IPS-18c (cell line): ENCODE results near the gene TPO.
"Not testable (repeated sequence)": the region's sequence is repeated elsewhere in the genome, so short reads cannot be mapped to it uniquely, and the experiment has no call there.

Source experiments
- H3K4me3 ChIP-seq: 2 replicates; pipeline ENCODE4 v1.7.0; 2013; ENCODE audit warnings: low read depth, mild to moderate bottlenecking, low read length, moderate library complexity; ENCODE audit not compliant: insufficient read depth
- H3K9me3 ChIP-seq: one replicate; pipeline ENCODE4 v1.6.1; 2013; ENCODE audit warnings: mild to moderate bottlenecking, low read length, moderate library complexity; ENCODE audit not compliant: control insufficient read depth, insufficient read depth

The TPO gene

DNA sequence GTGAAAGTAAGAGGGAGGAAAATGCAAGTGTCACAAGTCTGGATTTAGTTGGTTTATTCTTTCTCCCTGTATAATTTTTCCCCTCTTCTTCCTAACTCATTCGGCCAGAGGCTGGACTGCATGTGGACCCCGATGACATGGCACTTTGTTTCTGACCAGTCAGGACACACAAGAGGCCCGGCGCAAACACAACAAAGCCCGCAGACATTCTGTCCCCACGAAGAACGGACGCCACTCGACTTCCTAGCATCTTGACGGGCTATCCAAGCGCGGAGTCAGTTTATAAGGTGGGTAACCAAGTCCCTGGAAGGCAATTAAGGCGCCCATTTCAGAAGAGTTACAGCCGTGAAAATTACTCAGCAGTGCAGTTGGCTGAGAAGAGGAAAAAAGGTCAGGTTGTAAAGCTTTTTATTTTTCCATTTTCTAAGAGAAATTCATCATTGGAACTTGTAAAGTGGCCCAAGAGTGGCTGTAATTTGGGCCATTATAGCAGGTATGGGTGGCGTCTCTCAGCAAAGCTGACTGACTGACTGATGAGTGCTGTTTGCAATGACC lies at the start of gene TPO:
TPO (plus strand) TSS at position 308 of the 555 bp plus-strand sequence. CDS start 946 bp downstream, outside the sequence.
- H3K9me3 ChIP-seq, result no peaks in the 10 kb centered on the region
- no peak within 1 kb of the TSS for H3K4me3 ChIP-seq

DNA sequence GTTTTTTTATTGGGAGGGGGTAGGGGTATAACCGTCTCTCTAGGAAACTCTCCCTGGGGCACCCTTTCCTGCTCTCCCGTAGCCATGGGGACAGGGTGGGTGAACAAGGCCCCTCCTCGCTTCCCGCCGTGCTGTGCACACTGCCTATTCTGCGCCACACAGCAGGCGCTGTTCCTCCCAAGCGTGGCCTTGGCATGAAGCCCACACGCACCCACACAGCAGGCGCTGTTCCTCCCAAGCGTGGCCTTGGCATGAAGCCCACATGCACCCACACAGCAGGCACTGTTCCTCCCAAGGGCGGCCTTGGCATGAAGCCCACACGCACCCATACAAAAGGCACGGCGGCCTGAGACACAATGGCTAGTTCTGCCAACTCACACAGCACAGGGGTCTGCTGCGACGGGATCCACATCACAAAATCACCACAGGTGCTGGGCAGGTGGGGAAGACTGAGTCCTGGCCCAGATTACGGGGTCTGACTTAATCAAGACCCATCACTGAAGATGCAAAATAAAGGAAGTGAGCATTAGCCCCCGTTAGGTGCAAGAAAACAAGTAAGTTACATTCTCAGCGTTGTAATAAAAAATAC lies 46.6 kb upstream of the TPO start:
- Histone ChIP-seq H3K9me3 (no peaks in the 10 kb centered on the region), H3K4me3 (no peak overlapping the region)

DNA sequence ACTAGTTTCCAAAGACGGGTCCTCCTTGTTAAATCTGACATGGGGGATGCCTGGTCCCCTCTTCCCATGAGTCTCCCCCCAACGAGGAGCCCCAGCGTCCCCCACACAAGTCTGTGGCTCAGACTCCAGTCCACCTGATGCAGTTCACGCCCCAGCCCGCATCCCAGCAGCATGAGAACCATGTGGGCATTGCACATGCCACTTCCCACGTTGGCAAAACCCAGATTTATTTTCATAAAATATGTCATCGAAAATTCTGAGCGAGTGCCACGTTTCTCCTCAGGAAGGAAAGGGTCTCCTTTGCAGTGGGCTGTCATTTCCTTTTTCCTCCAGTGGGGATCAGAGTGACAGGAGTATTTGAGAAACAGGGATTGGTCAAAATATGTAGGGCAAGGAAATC lies 45.7 kb upstream of the TPO start:
- Histone ChIP-seq H3K4me3 (no peak overlapping the region), H3K9me3 (no peaks in the 10 kb centered on the region)

DNA sequence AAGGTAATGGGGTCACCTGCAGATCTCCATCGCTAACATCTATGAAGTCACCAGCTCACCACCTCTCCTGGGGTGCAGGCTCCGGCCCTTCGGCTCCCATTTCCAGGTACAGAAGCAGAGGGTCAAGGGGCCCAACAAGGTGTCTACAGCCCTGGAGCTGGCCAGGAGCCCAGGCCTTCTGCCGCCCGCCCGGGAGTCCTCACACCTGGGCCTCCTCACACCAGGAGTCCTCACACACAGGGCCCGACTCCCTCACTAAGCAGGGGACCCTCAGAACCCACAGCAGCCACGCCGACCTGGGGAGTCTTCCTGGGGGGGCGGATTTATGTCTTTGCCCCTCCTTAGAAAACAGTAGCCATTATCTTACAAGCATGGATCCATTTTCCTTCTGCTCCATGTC lies 43.4 kb upstream of the TPO start:
- H3K9me3 ChIP-seq, result no peaks in the 10 kb centered on the region
- H3K4me3 ChIP-seq, result no peak overlapping the region

DNA sequence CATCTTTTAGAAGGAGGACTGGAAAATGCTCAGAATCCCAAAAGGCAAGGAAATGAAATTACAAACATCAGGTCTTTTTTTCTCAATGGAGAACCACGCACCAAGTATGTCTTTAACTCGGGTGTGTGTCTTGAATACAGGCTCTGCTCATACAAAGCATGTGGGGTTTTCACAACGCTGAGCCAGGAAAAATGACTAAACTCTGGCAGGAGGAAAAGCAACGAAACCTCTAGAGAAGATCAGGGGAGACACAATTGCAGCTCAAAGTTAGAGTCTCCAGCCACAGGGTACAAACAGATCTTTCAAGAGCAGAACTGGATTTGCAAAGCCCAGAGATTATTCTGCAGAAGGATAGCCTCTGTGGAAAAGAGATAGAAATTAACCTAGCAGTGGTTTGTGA lies 42.8 kb upstream of the TPO start:
- no peak overlapping the region for H3K4me3 ChIP-seq
- no peaks in the 10 kb centered on the region for H3K9me3 ChIP-seq

DNA sequence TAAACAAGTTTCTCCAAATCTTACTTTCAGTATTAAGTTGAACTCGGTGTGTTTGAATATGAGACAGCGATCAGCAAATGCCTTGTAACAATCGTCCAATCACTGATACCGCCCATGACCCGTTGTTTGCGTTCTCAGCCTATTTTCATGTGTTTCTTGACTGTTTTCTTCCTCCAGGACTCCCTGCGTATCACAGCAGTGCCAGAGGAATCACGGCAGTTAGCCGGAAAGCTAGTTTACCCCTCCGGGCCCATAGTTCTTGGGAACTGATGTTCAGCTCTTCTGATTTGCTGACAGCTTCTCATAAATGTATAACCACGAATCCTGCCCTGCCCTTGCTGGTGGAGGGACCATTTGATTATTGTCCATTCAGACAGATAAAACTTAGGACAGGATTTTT lies 42.2 kb upstream of the TPO start:
- H3K4me3 ChIP-seq, result no peak overlapping the region

DNA sequence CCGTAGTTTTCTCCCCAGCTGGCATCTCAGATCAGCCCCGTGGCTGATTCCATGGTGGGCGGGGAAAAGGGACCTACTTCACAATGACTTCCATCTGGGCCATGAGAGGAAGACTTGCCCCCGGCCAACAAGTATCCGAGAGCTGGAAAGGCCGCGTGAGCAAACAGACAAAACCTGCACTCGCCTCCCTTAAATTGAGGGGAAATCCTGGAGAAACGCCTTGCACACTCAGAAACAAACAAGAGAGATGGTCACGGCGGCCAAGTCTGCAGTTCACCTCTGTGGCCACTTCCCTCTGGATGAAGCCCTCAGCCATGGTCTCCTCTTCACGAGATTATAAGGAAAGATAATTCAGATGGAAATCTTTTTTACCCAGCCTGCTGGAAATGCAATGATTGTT lies 39.4 kb upstream of the TPO start:
- Histone ChIP-seq H3K9me3 (no peaks in the 10 kb centered on the region), H3K4me3 (no peak overlapping the region)

More for the DNA sequence above, 42.2 kb upstream of the TPO start:
- H3K9me3 ChIP-seq, result no peaks in the 10 kb centered on the region

DNA sequence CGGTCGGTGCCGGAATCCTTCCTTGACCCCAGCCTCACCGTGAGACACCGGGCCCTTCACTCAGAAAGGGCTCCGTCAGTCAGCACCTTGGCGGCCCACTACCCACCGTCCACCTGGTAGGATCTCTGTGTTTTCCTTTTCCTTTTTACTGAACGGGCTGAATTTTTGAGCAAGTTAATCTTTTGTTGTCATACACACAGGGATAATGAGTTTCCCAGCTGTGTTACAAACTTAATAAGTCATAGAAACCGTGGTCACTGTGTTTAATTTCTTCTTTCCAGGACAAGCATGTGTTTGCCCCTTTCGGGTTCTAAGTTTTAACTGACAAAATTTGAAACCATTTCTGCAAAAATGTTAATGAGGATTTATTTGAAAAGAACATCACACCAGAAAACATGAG lies 39.0 kb upstream of the TPO start:
- Histone ChIP-seq H3K4me3 (no peak overlapping the region), H3K9me3 (no peaks in the 10 kb centered on the region)

DNA sequence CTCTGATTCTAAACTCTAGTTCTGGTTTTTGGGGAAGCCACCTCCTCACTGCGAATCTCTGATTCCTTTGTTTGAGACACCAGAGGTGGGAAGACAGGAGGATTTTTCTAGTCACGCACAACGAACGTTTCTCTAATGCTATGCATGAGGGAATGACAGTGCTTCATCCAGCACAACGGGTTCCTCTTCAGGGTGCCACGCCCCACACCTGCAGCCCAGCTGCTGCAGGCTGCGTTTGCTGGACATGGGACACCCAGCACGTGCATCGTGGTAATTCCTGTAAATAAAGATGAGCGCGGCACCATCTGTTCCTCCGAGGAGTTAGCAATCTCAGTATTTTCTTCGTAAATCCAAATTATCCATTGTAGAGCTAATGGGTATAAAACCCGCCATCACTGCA lies 37.5 kb upstream of the TPO start:
- Histone ChIP-seq H3K4me3 (no peak overlapping the region), H3K9me3 (no peaks in the 10 kb centered on the region)

DNA sequence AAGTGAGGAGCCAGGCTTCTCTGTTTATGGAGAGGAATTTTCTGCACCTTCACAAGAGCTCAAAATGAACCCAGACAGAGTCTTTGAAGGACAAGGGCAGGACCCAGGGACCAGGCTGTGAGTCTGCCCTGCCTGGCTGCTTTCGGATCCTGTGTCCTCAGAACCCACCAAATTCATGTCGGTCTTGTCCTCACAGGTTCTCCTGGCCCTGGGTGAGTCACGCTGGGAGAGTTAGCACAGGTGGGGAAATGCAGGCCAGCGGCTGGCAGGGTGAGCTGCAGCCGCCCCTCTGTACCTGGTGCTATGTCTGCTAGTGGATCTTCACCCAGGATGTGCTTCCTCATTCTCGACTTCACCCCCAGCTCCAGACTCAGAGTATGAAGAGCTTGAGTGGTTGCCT lies 35.8 kb upstream of the TPO start:
- Histone ChIP-seq H3K4me3 (no peak overlapping the region), H3K9me3 (no peaks in the 10 kb centered on the region)

DNA sequence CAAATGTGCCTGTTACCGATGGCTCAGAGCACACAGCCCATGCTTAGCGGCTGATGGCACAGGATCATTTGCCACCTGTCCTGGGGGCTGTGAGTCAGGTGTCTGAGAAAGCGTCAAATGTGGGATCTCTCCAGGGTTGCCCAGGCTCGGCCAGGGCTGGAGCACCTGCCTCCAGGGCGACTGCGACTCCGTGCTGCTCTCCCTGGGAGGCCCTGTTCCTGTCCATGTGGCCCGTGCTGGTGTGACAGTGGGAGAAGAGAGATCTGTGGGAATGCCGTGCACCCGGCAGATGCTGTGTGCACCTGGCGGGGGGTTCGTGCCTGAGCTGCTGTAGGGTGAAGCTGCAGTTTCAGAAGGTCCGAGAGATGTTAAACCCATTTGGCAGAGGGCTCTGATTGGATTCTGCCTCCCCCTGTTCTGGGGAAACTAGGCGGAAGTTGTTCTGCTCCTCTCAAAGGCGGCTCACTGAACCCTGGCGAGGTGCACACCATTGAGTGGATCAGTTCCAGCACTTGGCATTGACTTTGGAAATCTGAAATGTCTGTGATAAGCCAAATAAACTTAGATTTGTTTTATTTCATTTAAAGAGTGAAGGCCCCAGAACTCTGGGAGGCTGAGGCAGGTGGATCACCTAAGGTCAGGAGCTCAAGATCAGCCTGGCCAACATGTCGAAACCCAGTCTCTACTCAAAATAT lies 34.7 kb upstream of the TPO start:
- H3K4me3 ChIP-seq, result no peak overlapping the region
- H3K9me3 ChIP-seq, result no peaks in the 10 kb centered on the region

DNA sequence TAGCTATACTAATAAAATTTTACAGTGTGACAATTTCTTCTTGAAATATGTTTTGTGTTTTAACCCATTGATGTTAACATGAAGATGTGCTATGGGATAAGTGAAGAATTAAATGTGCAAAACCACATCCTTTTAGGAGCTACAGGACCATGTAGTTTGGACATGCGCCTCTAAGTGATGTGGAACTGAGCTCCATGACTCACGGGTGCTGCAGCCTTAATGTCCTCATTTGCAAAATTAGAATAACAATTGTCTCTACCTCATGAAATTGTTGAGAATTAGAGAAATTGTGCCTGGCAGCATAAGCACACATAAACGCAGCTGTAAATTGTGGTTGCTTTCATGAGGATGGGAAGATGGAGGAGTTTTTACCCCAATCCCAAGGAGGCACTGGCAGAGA lies 31.6 kb upstream of the TPO start:
- no peak overlapping the region for H3K4me3 ChIP-seq
- H3K9me3 ChIP-seq, result no peaks in the 10 kb centered on the region

DNA sequence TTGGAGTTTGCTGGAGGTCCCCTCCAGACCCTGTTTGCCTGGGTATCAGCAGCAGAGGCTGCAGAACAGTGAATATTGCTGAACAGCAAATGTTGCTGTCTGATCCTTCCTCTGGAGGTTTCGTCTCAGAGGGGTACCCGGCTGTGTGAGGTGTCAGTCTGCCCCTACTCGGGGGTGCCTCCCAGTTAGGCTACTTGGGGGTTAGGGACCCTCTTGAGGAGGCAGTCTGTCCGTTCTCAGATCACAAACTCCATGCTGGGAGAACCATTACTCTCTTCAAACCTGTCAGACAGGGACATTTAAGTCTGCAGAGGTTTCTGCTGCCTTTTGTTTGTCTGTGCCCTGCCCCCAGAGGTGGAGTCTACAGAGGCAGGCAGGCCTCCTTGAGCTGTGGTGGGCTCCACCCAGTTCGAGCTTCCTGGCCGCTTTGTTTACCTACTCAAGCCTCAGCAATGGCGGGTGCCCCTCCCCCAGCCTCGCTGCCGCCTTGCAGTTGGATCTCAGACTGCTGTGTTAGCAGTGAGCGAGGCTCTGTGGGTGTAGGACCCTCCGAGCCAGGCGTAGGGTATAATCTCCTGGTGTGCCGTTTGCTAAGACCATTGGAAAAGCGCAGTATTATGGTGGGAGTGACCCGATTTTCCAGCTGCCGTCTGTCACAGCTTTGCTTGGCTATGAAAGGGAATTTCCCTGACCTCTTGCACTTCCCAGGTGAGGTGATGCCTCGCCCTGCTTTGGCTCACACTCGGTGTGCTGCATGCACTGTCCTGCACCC lies 25.1 kb upstream of the TPO start:
- H3K4me3 ChIP-seq, result peak overlapping the region; percentile 34; the same call in 1 of the 2 replicates

DNA sequence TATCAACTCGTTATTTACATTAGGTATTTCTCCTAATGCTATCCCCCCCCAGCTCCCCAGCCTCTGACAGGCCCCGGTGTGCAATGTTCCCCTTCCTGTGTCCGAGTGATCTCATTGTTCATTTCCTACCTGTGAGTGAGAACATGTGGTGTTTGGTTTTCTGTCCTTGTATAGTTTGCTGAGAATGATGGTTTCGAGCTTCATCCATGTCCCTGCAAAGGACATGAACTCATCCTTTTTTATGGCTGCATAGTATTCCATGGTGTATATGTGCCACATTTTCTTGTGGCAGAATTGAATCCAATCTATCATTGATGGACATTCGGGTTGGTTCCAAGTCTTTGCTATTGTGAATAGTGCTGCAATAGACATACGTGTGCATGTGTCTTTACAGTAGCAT lies 23.1 kb upstream of the TPO start:
- not testable (repeated sequence) for H3K9me3 ChIP-seq, H3K4me3 ChIP-seq

More for the DNA sequence above, 25.1 kb upstream of the TPO start:
- H3K9me3 ChIP-seq, result not testable (repeated sequence)

DNA sequence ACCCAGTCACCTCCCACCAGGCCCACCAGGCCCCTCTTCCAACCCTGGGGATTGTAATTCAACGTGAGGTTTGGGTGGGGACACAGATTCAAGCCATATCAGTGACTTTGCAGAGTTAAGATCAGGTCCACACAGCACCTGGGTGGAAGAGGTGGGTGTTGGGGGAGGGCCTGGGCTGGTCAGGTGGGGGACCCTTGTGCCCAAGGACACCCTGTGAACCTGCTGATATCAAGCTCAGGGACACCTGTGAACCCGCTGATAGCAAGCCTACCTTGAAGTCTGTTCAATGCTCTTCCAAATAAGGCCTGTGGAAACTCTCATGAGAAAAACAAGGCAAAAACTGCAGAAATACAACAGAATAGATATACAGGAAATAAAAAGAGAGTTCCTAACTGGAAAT lies 19.9 kb upstream of the TPO start:
- H3K4me3 ChIP-seq, result no peak overlapping the region

DNA sequence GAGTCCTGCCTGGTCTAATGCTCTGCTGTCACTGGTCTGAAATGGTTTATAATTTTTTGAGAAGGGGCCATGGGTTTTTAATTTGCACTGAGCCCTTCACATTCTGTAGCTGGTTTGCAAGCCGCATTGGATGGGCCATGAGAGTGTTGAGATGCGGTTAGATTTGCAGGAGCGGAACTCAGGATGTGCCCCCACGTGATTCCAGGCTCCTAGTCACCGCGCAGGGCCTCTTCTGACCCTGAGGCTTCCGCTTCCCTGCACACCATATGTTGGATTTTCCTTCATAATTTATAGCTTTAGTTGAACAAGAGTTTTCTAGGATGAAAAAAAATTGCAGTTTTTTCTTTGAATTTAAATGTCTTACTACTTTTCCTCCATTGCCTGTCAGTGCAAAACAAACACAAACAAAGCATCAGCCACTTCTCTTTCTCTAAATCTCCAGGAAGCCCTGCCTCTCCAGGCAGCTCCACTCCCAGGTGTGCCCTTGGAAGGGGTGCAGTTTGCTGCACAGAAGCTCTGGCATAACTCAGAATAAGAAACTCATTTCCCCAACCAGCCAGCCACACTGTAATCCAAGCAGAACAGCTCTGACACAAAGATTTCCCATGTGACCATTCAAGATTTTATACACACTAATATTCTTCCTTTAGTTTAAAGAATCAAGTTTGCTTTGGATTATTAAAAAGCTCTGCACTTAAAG lies 18.4 kb upstream of the TPO start:
- H3K4me3 ChIP-seq, result no peak overlapping the region
- H3K9me3 ChIP-seq, result no peaks in the 10 kb centered on the region

More for the DNA sequence above, 19.9 kb upstream of the TPO start:
- no peaks in the 10 kb centered on the region for H3K9me3 ChIP-seq

DNA sequence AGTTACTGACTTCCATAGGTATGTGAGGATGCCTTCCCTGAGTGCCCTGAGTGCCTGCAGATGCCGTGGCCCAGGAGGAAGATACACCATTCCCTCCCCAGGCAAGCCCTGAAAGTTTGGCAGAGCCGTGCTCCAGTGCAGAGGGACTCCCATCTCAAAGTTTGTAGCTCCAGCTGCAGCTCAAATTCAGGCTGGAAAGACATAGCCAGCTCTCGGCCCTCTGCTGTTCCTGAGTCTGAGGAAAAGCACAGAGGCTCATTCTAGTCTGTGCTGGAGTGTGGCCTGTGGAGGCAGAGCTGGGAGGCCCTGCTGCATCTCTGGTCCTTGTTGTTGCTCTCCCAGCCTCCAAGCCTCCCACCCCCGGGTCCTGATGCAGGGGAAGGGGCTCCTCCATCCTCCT lies 15.9 kb upstream of the TPO start:
- no peaks in the 10 kb centered on the region for H3K9me3 ChIP-seq
- H3K4me3 ChIP-seq, result no peak overlapping the region
